ENCODE results near the gene ATXN7L1.
"Not testable (repeated sequence)": the region's sequence is repeated elsewhere in the genome, so short reads cannot be mapped to it uniquely, and the experiment has no call there.

ATXN7L1 gene

GRCh38 chr7:105799006-105799405 is 77.4 kb downstream of the ATXN7L1 start:
- no peak for DNase-seq

- DNase-seq: no peak
Measured at GRCh38 chr7:105797652-105798051, 78.7 kb downstream of the ATXN7L1 start.

GRCh38 chr7:105796365-105796764 is 80.0 kb downstream of the ATXN7L1 start:
- no peak for DNase-seq

GRCh38 chr7:105794741-105795729 is 81.4 kb downstream of the ATXN7L1 start:
- no peak for DNase-seq

- no peak for DNase-seq
Measured at GRCh38 chr7:105792488-105793370, 83.7 kb downstream of the ATXN7L1 start.

- DNase-seq: no peak
Measured at GRCh38 chr7:105791926-105792325, 84.5 kb downstream of the ATXN7L1 start.

- no peak for DNase-seq
Measured at GRCh38 chr7:105790996-105791395, 85.4 kb downstream of the ATXN7L1 start.

GRCh38 chr7:105790452-105790851 is 85.9 kb downstream of the ATXN7L1 start:
- DNase-seq: not testable (repeated sequence)

- DNase-seq: no peak
Measured at GRCh38 chr7:105788816-105789349, 87.5 kb downstream of the ATXN7L1 start.

- DNase-seq: no peak
Measured at GRCh38 chr7:105788356-105788755, 88.0 kb downstream of the ATXN7L1 start.

- no peak for DNase-seq
Measured at GRCh38 chr7:105787793-105788192, 88.6 kb downstream of the ATXN7L1 start.

- DNase-seq: no peak
Measured at GRCh38 chr7:105786520-105787470, 89.6 kb downstream of the ATXN7L1 start.

GRCh38 chr7:105782391-105783042 is 93.9 kb downstream of the ATXN7L1 start:
- no peak for DNase-seq

- DNase-seq: no peak
Measured at GRCh38 chr7:105779856-105780780, 96.3 kb downstream of the ATXN7L1 start.

GRCh38 chr7:105778956-105779355 is 97.4 kb downstream of the ATXN7L1 start:
- DNase-seq: no peak

- no peak for DNase-seq
Measured at GRCh38 chr7:105776986-105777910, 99.2 kb downstream of the ATXN7L1 start.

- no peak for DNase-seq
Measured at GRCh38 chr7:105776068-105776790, 100.2 kb downstream of the ATXN7L1 start.

GRCh38 chr7:105775580-105775979 is 100.8 kb downstream of the ATXN7L1 start:
- no peak for DNase-seq
